Measurements from ENCODE around the gene CNN2. TPM values are rescaled to one million over a fixed set of nuclear protein-coding genes. Genes with fewer than 3 reads are reported as not detected.
A peak's percentile ranks its signal among the peaks of the same experiment; 100 is the strongest.

CNN2 gene
- total and polyA plus RNA-seq, 2 of the 13 experiments (the other 11 are each of a cell fraction or from before 2014, with no cell fraction given) = 63.6 to 70.0 TPM

DNA sequence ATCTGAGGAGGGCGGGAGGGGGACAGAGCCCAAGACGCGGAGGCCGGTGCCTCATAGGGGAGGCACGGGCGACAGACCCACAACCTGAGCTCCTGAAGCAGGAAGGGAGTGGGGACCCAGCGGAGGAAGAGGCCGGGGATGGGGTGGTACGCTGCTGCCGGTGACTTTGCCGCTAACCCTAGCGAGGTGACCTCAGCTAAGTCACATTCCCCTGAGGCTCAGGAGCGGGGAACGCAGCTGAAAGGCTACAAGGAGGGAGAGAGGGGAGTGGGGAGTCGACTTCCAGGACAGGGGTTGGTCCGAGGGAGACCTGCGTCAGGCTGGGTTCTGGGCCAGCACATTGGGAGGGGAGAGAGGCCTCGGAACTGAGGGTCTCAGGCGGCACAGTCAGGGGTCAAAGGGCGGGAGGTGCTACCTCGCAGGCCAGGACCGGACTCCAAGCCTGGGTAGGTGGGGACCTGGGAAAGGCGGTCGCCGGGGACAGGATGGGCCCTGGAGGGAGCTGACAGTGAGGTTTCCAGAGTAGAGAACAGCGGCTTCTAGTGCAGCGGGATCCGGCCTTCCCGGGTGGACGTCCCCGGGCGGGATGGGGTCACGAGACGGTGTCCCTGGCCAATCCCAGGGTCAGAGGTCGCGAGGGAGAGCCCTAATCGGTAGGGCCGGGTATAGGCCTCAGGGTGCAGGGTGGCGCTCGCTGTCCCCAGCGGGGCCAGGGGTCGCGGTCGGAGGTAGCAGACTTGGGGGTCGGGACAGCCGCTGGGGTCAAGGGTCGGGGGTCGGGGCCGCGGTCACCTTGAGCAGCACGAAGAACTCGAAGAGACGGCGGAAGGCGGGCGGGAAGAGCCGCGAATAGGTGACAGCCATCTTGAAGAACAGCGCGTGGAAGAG, 6.2 kb upstream of the CNN2 start (continued):
- TF ChIP-seq, protein P1, sequence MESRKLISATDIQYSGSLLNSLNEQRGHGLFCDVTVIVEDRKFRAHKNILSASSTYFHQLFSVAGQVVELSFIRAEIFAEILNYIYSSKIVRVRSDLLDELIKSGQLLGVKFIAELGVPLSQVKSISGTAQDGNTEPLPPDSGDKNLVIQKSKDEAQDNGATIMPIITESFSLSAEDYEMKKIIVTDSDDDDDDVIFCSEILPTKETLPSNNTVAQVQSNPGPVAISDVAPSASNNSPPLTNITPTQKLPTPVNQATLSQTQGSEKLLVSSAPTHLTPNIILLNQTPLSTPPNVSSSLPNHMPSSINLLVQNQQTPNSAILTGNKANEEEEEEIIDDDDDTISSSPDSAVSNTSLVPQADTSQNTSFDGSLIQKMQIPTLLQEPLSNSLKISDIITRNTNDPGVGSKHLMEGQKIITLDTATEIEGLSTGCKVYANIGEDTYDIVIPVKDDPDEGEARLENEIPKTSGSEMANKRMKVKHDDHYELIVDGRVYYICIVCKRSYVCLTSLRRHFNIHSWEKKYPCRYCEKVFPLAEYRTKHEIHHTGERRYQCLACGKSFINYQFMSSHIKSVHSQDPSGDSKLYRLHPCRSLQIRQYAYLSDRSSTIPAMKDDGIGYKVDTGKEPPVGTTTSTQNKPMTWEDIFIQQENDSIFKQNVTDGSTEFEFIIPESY (CRISPR knock-in tag; IDR thresholded peaks at IDR 0.05) = no peak
- peak; percentile 76 for TF ChIP-seq NR2C2 (CRISPR knock-in tag; IDR thresholded peaks at IDR 0.05; ENCODE audit: borderline replicate concordance)
- TF ChIP-seq HDAC6 (IDR thresholded peaks at IDR 0.05; ENCODE audit: low read depth, low read length) = no peak
- no peak for TF ChIP-seq ZFYVE20 (CRISPR knock-in tag; IDR thresholded peaks at IDR 0.05; ENCODE audit: borderline replicate concordance, low read depth)
- TF ChIP-seq, protein P2, sequence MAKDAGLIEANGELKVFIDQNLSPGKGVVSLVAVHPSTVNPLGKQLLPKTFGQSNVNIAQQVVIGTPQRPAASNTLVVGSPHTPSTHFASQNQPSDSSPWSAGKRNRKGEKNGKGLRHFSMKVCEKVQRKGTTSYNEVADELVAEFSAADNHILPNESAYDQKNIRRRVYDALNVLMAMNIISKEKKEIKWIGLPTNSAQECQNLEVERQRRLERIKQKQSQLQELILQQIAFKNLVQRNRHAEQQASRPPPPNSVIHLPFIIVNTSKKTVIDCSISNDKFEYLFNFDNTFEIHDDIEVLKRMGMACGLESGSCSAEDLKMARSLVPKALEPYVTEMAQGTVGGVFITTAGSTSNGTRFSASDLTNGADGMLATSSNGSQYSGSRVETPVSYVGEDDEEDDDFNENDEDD (CRISPR knock-in tag; IDR thresholded peaks at IDR 0.05; ENCODE audit: borderline replicate concordance) = no peak
- TF ChIP-seq YEATS4 (CRISPR knock-in tag; IDR thresholded peaks at IDR 0.05; ENCODE audit: borderline replicate concordance) = peak; percentile 14; the same call in 1 of the 2 replicates
- TF ChIP-seq, protein P3, sequence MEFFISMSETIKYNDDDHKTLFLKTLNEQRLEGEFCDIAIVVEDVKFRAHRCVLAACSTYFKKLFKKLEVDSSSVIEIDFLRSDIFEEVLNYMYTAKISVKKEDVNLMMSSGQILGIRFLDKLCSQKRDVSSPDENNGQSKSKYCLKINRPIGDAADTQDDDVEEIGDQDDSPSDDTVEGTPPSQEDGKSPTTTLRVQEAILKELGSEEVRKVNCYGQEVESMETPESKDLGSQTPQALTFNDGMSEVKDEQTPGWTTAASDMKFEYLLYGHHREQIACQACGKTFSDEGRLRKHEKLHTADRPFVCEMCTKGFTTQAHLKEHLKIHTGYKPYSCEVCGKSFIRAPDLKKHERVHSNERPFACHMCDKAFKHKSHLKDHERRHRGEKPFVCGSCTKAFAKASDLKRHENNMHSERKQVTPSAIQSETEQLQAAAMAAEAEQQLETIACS (CRISPR knock-in tag; IDR thresholded peaks at IDR 0.05) = no peak
- TF ChIP-seq POLR2A (IDR thresholded peaks at IDR 0.05; ENCODE audit: insufficient read depth in 1 of 2, low read depth in 2 of 2, low read length in 2 of 2) = 0 out of 4 replicates have a peak, but pooled peaks of 1 of the 2 experiments have one; percentile 19
- TF ChIP-seq, protein P4, sequence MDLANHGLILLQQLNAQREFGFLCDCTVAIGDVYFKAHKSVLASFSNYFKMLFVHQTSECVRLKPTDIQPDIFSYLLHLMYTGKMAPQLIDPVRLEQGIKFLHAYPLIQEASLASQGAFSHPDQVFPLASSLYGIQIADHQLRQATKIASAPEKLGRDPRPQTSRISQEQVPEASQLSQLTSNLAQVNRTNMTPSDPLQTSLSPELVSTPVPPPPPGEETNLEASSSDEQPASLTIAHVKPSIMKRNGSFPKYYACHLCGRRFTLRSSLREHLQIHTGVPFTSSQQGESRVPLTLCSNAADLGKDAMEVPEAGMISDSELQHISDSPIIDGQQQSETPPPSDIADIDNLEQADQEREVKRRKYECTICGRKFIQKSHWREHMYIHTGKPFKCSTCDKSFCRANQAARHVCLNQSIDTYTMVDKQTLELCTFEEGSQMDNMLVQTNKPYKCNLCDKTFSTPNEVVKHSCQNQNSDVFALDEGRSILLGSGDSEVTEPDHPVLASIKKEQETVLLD (CRISPR knock-in tag; IDR thresholded peaks at IDR 0.05; ENCODE audit: low read depth) = no peak; the same call in 1 of the 2 replicates
- TF ChIP-seq PPARG (CRISPR knock-in tag; conservative IDR thresholded peaks at IDR 0.05) = no peak
- TF ChIP-seq ZC3H13 (CRISPR knock-in tag; IDR thresholded peaks at IDR 0.05) = no peak; the same call in 1 of the 2 replicates
- no peak for TF ChIP-seq ZMYM4 (CRISPR knock-in tag; IDR thresholded peaks at IDR 0.05)
- TF ChIP-seq RBM22 (optimal IDR thresholded peaks at IDR 0.05; ENCODE audit: low read length) = peak; percentile 44
- 0 out of 2 replicates have a peak, but pooled peaks have one; percentile 20 for TF ChIP-seq NKX3-1 (CRISPR knock-in tag; IDR thresholded peaks at IDR 0.05)
- no peak for TF ChIP-seq TAF15 (IDR thresholded peaks at IDR 0.05; ENCODE audit: low read depth, low read length, poor library complexity, severe bottlenecking)
- TF ChIP-seq ZNF569 (CRISPR knock-in tag; IDR thresholded peaks at IDR 0.05; ENCODE audit: borderline replicate concordance) = no peak
- TF ChIP-seq, protein P5, sequence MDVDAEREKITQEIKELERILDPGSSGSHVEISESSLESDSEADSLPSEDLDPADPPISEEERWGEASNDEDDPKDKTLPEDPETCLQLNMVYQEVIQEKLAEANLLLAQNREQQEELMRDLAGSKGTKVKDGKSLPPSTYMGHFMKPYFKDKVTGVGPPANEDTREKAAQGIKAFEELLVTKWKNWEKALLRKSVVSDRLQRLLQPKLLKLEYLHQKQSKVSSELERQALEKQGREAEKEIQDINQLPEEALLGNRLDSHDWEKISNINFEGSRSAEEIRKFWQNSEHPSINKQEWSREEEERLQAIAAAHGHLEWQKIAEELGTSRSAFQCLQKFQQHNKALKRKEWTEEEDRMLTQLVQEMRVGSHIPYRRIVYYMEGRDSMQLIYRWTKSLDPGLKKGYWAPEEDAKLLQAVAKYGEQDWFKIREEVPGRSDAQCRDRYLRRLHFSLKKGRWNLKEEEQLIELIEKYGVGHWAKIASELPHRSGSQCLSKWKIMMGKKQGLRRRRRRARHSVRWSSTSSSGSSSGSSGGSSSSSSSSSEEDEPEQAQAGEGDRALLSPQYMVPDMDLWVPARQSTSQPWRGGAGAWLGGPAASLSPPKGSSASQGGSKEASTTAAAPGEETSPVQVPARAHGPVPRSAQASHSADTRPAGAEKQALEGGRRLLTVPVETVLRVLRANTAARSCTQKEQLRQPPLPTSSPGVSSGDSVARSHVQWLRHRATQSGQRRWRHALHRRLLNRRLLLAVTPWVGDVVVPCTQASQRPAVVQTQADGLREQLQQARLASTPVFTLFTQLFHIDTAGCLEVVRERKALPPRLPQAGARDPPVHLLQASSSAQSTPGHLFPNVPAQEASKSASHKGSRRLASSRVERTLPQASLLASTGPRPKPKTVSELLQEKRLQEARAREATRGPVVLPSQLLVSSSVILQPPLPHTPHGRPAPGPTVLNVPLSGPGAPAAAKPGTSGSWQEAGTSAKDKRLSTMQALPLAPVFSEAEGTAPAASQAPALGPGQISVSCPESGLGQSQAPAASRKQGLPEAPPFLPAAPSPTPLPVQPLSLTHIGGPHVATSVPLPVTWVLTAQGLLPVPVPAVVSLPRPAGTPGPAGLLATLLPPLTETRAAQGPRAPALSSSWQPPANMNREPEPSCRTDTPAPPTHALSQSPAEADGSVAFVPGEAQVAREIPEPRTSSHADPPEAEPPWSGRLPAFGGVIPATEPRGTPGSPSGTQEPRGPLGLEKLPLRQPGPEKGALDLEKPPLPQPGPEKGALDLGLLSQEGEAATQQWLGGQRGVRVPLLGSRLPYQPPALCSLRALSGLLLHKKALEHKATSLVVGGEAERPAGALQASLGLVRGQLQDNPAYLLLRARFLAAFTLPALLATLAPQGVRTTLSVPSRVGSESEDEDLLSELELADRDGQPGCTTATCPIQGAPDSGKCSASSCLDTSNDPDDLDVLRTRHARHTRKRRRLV (CRISPR knock-in tag; IDR thresholded peaks at IDR 0.05) = no peak

Data from HepG2 (cell line).